ENCODE data around the gene DNAH1.

DNA sequence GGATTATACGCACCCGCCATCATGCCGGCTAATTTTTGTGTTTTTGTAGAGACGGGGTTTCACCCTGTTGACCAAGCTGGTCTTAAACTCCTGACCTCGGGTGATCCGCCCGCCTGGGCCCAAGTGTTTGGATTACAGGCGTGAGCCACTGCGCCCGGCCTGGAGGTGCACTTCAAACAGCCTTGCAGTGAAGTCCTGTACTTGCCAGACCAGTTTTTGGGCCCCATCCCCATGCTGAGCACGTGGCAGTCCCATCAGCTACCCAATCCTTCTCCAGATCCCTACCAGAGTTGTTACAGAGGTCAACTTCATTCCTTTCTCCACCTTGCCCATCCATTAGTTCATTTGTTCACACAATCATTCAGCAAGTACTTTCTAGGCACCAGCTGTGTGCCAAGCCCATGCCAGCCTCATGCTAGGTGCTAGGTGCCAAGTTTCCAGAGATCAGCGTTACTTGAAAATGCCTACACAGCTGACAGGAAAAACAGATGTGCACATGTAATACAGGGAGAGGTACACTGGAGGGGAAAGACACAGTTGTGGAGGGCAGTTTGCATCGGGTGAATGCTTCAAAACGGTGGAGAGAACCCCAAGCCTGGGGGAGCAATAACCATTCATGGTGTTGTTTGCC is 2.2 kb downstream of the DNAH1 start:
- TF ChIP-seq, protein P1, sequence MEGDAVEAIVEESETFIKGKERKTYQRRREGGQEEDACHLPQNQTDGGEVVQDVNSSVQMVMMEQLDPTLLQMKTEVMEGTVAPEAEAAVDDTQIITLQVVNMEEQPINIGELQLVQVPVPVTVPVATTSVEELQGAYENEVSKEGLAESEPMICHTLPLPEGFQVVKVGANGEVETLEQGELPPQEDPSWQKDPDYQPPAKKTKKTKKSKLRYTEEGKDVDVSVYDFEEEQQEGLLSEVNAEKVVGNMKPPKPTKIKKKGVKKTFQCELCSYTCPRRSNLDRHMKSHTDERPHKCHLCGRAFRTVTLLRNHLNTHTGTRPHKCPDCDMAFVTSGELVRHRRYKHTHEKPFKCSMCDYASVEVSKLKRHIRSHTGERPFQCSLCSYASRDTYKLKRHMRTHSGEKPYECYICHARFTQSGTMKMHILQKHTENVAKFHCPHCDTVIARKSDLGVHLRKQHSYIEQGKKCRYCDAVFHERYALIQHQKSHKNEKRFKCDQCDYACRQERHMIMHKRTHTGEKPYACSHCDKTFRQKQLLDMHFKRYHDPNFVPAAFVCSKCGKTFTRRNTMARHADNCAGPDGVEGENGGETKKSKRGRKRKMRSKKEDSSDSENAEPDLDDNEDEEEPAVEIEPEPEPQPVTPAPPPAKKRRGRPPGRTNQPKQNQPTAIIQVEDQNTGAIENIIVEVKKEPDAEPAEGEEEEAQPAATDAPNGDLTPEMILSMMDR (IDR thresholded peaks at IDR 0.05), result no peak
- no peak for TF ChIP-seq EZH2 (IDR thresholded peaks at IDR 0.05; ENCODE audit: borderline replicate concordance, insufficient read depth, low read depth, low read length, poor library complexity, severe bottlenecking)
